HEK293 (cell line): ENCODE measurements around the gene LRRC47.

Experiments
- CTCF ChIA-PET: fragments of 350-600 bp; formaldehyde crosslinking; extraction: SDS; loops from one replicate; lab custom pipeline; 2021; ENCODE audit warnings: antibody characterized with exemption; lab: Yijun Ruan, JAX
- POLR2A ChIA-PET: fragments of 300-600 bp; formaldehyde crosslinking; extraction: SDS; loops from one replicate; lab custom pipeline; 2020; ENCODE audit warnings: antibody characterized with exemption, inconsistent platforms; lab: Yijun Ruan, JAX
- H3K27ac ChIP-seq: fragments of 200-500 bp; sonication (Bioruptor generic); 2 replicates; pipeline ENCODE4 v1.5.1; 2014; ENCODE audit warnings: low read depth, low read length, control low read depth, inconsistent platforms; ENCODE audit errors: extremely low read depth
- H3K36me3 ChIP-seq, 2 experiments: fragments of 200-500 bp in 1 of 2; sonication (Bioruptor generic) in 1 of 2; 1 replicate in 1 of 2; 2 replicates in 1 of 2; pipeline ENCODE4 v1.5.1; 2014 to 2017; ENCODE audit warnings: inconsistent platforms in 2 of 2, low read length in 2 of 2; ENCODE audit not compliant: control insufficient read depth in 2 of 2, insufficient read depth in 1 of 2
- H3K4me1 ChIP-seq: fragments of 200-500 bp; sonication (Bioruptor generic); 2 replicates; pipeline ENCODE4 v1.5.1; 2014; ENCODE audit warnings: mild to moderate bottlenecking, low read length, inconsistent platforms; ENCODE audit not compliant: control insufficient read depth, insufficient read depth
- H3K4me3 ChIP-seq: 2 replicates; pipeline ENCODE4 v1.5.1; 2011; ENCODE audit warnings: low read depth, mild to moderate bottlenecking, control low read depth, low read length, moderate library complexity
- H3K9me3 ChIP-seq: fragments of 200-500 bp; sonication (Bioruptor generic); 2 replicates; pipeline ENCODE4 v1.5.1; 2014; ENCODE audit warnings: low read depth, low read length, inconsistent platforms; ENCODE audit not compliant: control insufficient read depth, insufficient read depth
- BCL11A ChIP-seq: fragments of 450-650 bp; formaldehyde crosslinking; IDR thresholded peaks from 2 replicates; pipeline ENCODE4 v1.5.1; 2016; ENCODE audit warnings: low read depth, missing biosample characterization, missing genetic modification characterization
- GLIS1 ChIP-seq: fragments of 450-650 bp; formaldehyde crosslinking; IDR thresholded peaks from 2 replicates; pipeline ENCODE4 v1.5.1; 2016; ENCODE audit warnings: missing biosample characterization, missing genetic modification characterization
- KLF17 ChIP-seq: fragments of 450-650 bp; formaldehyde crosslinking; IDR thresholded peaks from 2 replicates; pipeline ENCODE4 v1.5.1; 2016; ENCODE audit warnings: missing biosample characterization, missing genetic modification characterization
- MYNN ChIP-seq: fragments of 450-650 bp; formaldehyde crosslinking; IDR thresholded peaks from 2 replicates; pipeline ENCODE4 v1.5.1; 2016; ENCODE audit warnings: missing biosample characterization, missing genetic modification characterization, borderline replicate concordance
- SALL2 ChIP-seq: fragments of 450-650 bp; formaldehyde crosslinking; IDR thresholded peaks from 2 replicates; pipeline ENCODE4 v1.5.0; 2017; ENCODE audit warnings: missing biosample characterization, mild to moderate bottlenecking, missing genetic modification characterization, borderline replicate concordance
- TCF7L2 ChIP-seq: IDR thresholded peaks from 2 replicates; pipeline ENCODE4 v1.6.1; 2011; ENCODE audit warnings: low read depth, mild to moderate bottlenecking, inconsistent platforms, low read length, moderate library complexity, borderline replicate concordance
- TRIM28 ChIP-seq: IDR thresholded peaks from 2 replicates; pipeline ENCODE4 v1.6.1; 2011; ENCODE audit warnings: low read length, control low read depth, borderline replicate concordance
- YY2 ChIP-seq: fragments of 450-650 bp; formaldehyde crosslinking; IDR thresholded peaks from 2 replicates; pipeline ENCODE4 v1.5.1; 2016; ENCODE audit warnings: missing biosample characterization, missing genetic modification characterization
- ZNF132 ChIP-seq: fragments of 450-650 bp; formaldehyde crosslinking; IDR thresholded peaks from 2 replicates; pipeline ENCODE4 v1.5.1; 2017; ENCODE audit warnings: missing biosample characterization, missing genetic modification characterization, borderline replicate concordance
- ZNF133 ChIP-seq: fragments of 450-650 bp; formaldehyde crosslinking; IDR thresholded peaks from 2 replicates; pipeline ENCODE4 v1.5.1; 2016; ENCODE audit warnings: missing biosample characterization, missing genetic modification characterization
- ZNF202 ChIP-seq: fragments of 450-650 bp; formaldehyde crosslinking; IDR thresholded peaks from 2 replicates; pipeline ENCODE4 v1.5.1; 2016; ENCODE audit warnings: missing biosample characterization, missing genetic modification characterization, borderline replicate concordance
- ZNF23 ChIP-seq: fragments of 450-650 bp; formaldehyde crosslinking; IDR thresholded peaks from 2 replicates; pipeline ENCODE4 v1.5.1; 2016; ENCODE audit warnings: missing biosample characterization, missing genetic modification characterization, borderline replicate concordance
- ZNF354C ChIP-seq: fragments of 450-650 bp; formaldehyde crosslinking; IDR thresholded peaks from 2 replicates; pipeline ENCODE4 v1.5.1; 2016; ENCODE audit warnings: missing biosample characterization, missing genetic modification characterization, low read depth, borderline replicate concordance
- ZNF391 ChIP-seq: fragments of 450-650 bp; formaldehyde crosslinking; IDR thresholded peaks from 2 replicates; pipeline ENCODE4 v1.5.1; 2016; ENCODE audit warnings: low read depth, missing biosample characterization, missing genetic modification characterization, borderline replicate concordance
- ZNF501 ChIP-seq: fragments of 450-650 bp; formaldehyde crosslinking; IDR thresholded peaks from 2 replicates; pipeline ENCODE4 v1.5.1; 2016; ENCODE audit warnings: missing biosample characterization, missing genetic modification characterization
- ZNF660 ChIP-seq: fragments of 450-650 bp; IDR thresholded peaks from 2 replicates; pipeline ENCODE4 v1.5.1; 2018; ENCODE audit warnings: missing biosample characterization, mild to moderate bottlenecking, missing genetic modification characterization
- ZNF768 ChIP-seq: fragments of 450-650 bp; formaldehyde crosslinking; IDR thresholded peaks from 2 replicates; pipeline ENCODE4 v1.5.1; 2018; ENCODE audit warnings: missing biosample characterization, mild to moderate bottlenecking, missing genetic modification characterization
- ZNF785 ChIP-seq: fragments of 450-650 bp; formaldehyde crosslinking; IDR thresholded peaks from 2 replicates; pipeline ENCODE4 v1.5.1; 2016; ENCODE audit warnings: missing biosample characterization, missing genetic modification characterization
- ZSCAN23 ChIP-seq: fragments of 450-650 bp; formaldehyde crosslinking; IDR thresholded peaks from 2 replicates; pipeline ENCODE4 v1.5.1; 2016; ENCODE audit warnings: missing biosample characterization, missing genetic modification characterization
- TF ChIP-seq, protein P1 (sequence below): fragments of 450-650 bp; formaldehyde crosslinking; IDR thresholded peaks from 2 replicates; pipeline ENCODE4 v1.5.1; 2017; ENCODE audit warnings: missing biosample characterization, missing genetic modification characterization
- TF ChIP-seq, protein P2 (sequence below): fragments of 450-650 bp; formaldehyde crosslinking; IDR thresholded peaks from 2 replicates; pipeline ENCODE4 v1.5.1; 2016; ENCODE audit warnings: missing biosample characterization, missing genetic modification characterization
- TF ChIP-seq, protein P3 (sequence below): fragments of 450-650 bp; formaldehyde crosslinking; IDR thresholded peaks from 2 replicates; pipeline ENCODE4 v1.5.1; 2016; ENCODE audit warnings: missing biosample characterization, missing genetic modification characterization, borderline replicate concordance

Gene LRRC47

GRCh38 chr1:3740752-3741151, 55.5 kb downstream of the LRRC47 start (continued):
- TF ChIP-seq, protein P1, sequence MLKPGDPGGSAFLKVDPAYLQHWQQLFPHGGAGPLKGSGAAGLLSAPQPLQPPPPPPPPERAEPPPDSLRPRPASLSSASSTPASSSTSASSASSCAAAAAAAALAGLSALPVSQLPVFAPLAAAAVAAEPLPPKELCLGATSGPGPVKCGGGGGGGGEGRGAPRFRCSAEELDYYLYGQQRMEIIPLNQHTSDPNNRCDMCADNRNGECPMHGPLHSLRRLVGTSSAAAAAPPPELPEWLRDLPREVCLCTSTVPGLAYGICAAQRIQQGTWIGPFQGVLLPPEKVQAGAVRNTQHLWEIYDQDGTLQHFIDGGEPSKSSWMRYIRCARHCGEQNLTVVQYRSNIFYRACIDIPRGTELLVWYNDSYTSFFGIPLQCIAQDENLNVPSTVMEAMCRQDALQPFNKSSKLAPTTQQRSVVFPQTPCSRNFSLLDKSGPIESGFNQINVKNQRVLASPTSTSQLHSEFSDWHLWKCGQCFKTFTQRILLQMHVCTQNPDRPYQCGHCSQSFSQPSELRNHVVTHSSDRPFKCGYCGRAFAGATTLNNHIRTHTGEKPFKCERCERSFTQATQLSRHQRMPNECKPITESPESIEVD (tag by site-specific recombination): no peak
- TF ChIP-seq KLF17 (tag by site-specific recombination): no peak
- no peak for TF ChIP-seq ZNF768
- no peak for TF ChIP-seq SALL2 (tag by site-specific recombination)
- TF ChIP-seq TRIM28: no peak
- TF ChIP-seq ZNF354C: no peak
- no peak for TF ChIP-seq ZNF391 (tag by site-specific recombination)
- TF ChIP-seq MYNN: no peak
- no peak for TF ChIP-seq ZNF23 (tag by site-specific recombination)
- no peak for TF ChIP-seq ZNF501 (tag by site-specific recombination)
- no peak for TF ChIP-seq GLIS1 (tag by site-specific recombination)

DNA sequence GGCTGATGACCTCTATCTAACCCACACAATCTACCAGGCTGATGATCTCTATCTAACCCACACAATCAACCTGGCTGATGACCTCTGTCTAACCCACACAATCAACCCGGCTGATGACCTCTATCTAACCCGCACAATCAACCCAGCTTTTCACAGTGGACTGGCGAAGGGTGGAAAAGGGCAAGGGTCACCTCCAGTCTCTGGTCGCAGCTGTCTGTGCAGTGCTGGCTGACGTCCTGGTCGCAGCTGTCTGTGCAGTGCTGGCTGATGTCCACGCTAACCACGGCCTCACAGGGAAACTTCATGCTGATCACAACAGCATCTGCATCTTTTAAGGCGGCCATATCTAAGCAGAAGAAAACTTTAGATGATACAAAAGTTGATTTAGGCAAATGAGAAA, 56.3 kb downstream of the LRRC47 start:
- CTCF ChIA-PET: interaction anchor here (0.6 kb wide), 1 partner anchor 1401 kb away, joined by 5 read pairs; no protein-coding TSS in a partner anchor

More for the DNA sequence above, 56.3 kb downstream of the LRRC47 start:
- POLR2A ChIA-PET: no interaction called here
- no peak overlapping the region for H3K4me3 ChIP-seq
- H3K36me3 ChIP-seq: peaks cover 15 to 97% of the 10 kb centered on the region in 2 experiments; a peak in 2 of 3 replicates
- no peaks in the 10 kb centered on the region for H3K9me3 ChIP-seq
- no peak overlapping the region for H3K27ac ChIP-seq
- H3K4me1 ChIP-seq: no peaks in the 10 kb centered on the region
- TF ChIP-seq ZNF202 (no peak), ZNF132 (tag by site-specific recombination) (no peak), TCF7L2 (no peak), YY2 (tag by site-specific recombination) (no peak), ZSCAN23 (tag by site-specific recombination) (no peak), ZNF660 (tag by site-specific recombination) (no peak), BCL11A (tag by site-specific recombination) (no peak), ZNF785 (no peak), ZNF133 (no peak)
- TF ChIP-seq, protein P2, sequence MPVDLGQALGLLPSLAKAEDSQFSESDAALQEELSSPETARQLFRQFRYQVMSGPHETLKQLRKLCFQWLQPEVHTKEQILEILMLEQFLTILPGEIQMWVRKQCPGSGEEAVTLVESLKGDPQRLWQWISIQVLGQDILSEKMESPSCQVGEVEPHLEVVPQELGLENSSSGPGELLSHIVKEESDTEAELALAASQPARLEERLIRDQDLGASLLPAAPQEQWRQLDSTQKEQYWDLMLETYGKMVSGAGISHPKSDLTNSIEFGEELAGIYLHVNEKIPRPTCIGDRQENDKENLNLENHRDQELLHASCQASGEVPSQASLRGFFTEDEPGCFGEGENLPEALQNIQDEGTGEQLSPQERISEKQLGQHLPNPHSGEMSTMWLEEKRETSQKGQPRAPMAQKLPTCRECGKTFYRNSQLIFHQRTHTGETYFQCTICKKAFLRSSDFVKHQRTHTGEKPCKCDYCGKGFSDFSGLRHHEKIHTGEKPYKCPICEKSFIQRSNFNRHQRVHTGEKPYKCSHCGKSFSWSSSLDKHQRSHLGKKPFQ (tag by site-specific recombination): no peak
- TF ChIP-seq, protein P3, sequence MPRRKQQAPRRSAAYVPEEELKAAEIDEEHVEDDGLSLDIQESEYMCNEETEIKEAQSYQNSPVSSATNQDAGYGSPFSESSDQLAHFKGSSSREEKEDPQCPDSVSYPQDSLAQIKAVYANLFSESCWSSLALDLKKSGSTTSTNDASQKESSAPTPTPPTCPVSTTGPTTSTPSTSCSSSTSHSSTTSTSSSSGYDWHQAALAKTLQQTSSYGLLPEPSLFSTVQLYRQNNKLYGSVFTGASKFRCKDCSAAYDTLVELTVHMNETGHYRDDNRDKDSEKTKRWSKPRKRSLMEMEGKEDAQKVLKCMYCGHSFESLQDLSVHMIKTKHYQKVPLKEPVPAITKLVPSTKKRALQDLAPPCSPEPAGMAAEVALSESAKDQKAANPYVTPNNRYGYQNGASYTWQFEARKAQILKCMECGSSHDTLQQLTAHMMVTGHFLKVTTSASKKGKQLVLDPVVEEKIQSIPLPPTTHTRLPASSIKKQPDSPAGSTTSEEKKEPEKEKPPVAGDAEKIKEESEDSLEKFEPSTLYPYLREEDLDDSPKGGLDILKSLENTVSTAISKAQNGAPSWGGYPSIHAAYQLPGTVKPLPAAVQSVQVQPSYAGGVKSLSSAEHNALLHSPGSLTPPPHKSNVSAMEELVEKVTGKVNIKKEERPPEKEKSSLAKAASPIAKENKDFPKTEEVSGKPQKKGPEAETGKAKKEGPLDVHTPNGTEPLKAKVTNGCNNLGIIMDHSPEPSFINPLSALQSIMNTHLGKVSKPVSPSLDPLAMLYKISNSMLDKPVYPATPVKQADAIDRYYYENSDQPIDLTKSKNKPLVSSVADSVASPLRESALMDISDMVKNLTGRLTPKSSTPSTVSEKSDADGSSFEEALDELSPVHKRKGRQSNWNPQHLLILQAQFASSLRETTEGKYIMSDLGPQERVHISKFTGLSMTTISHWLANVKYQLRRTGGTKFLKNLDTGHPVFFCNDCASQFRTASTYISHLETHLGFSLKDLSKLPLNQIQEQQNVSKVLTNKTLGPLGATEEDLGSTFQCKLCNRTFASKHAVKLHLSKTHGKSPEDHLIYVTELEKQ (tag by site-specific recombination): no peak
- TF ChIP-seq, all 188 proteins: peak for 0
